ENCODE measurements around the gene GLRA3.
"Not testable (repeated sequence)": the region's sequence is repeated elsewhere in the genome, so short reads cannot be mapped to it uniquely, and the experiment has no call there.

GLRA3 gene

DNA sequence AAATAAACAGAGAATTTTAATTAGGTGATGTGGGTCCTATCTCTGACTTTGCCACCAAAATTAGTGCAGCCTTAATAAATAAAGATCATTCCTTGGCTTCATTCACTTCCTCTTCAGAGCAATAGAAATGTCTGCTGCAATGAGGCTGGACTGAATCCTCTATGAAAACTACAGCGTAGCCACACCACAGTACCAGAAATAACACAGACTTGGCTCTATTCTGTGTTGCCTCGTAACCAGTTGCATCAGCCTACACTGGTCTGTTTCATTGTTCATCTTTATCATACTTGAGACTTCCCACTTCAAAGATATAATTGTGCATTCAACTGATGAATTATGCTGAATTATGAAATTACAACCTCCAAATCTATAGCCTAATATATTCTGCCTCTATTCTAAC lies 15.8 kb downstream of the GLRA3 start:
- no peak for DNase-seq (ENCODE audit: insufficient read length, low spot score)
- no peak for FAIRE-seq

GRCh38 chr4:174810834-174811233 lies 18.2 kb downstream of the GLRA3 start:
- FAIRE-seq (no peak), DNase-seq (ENCODE audit: insufficient read length, low spot score) (no peak)

- no peak for FAIRE-seq
- DNase-seq (ENCODE audit: insufficient read length, low spot score) = no peak
Measured at GRCh38 chr4:174808836-174809235, 20.2 kb downstream of the GLRA3 start.

- FAIRE-seq (no peak), DNase-seq (ENCODE audit: insufficient read length, low spot score) (no peak)
Measured at GRCh38 chr4:174808119-174808518, 20.9 kb downstream of the GLRA3 start.

DNA sequence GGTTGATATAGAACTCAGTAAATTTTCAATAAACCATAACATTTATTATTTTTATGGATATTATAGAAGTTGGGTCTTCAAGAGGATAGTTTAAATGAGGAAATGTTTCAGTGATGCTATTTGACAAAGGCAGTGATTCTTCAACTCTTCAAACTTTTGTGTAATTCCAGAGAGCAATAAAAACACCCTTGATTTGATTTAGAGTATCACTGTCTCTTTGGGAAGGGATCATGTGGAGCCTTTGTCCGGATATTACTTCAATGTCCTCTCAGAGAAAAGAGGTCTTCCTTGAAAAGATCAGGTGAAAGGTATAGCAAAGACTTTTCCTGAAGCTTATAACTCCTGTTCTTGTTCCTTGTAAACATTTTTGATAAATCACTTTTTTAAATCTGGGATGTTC lies 23.3 kb downstream of the GLRA3 start:
- FAIRE-seq (no peak), DNase-seq (ENCODE audit: insufficient read length, low spot score) (no peak)

DNA sequence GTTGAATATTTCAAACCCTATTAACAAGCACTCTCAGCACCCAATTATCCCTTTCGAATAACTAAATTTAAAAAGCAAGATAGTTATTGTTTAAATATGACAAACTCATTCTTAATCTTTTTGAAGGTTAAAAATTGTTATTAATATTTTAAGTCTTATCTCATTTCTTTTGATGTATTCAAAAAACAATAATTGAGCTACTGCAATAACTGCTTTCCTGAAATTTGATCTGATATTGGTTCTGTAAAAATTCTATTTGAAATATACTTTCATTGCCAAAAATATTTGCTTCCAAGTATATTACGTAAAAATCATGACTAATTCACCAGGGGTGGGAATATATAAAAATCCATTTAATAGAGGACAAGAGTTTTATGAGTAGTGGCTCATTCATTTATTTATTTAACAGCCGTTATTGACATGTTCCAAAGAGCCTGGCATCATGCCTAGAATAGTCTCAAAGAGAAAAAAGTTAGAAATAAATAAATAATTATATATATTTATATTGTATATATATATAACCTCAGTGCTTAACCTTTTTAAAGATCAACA lies 34.4 kb downstream of the GLRA3 start:
- DNase-seq (ENCODE audit: insufficient read length, low spot score) (peak; percentile 23), FAIRE-seq (no peak)

GRCh38 chr4:174789657-174790056 lies 39.4 kb downstream of the GLRA3 start:
- DNase-seq (ENCODE audit: insufficient read length, low spot score) (peak; percentile 5), FAIRE-seq (no peak)

- not testable (repeated sequence) for DNase-seq (ENCODE audit: insufficient read length, low spot score); FAIRE-seq
Measured at GRCh38 chr4:174778274-174778986, 50.6 kb downstream of the GLRA3 start.

DNA sequence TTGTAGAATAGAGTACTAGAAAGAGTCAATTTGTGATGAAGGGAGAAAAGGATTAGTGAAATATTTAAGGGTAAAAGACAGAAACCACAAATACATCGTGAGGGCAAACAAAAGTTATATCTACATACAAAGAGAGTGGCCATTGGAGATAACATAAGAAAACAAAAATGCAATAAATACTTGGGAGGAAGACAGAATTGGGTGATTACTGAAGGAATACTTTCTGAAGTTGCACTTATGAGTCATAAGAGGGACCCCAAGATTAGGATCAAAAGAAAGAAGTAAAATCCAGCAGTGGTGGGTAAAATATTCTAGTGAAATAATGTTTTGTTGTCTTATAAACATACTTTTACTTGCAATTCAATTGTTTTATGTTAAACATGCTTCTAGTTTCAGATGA lies 53.7 kb downstream of the GLRA3 start:
- FAIRE-seq (no peak), DNase-seq (ENCODE audit: insufficient read length, low spot score) (no peak)

DNA sequence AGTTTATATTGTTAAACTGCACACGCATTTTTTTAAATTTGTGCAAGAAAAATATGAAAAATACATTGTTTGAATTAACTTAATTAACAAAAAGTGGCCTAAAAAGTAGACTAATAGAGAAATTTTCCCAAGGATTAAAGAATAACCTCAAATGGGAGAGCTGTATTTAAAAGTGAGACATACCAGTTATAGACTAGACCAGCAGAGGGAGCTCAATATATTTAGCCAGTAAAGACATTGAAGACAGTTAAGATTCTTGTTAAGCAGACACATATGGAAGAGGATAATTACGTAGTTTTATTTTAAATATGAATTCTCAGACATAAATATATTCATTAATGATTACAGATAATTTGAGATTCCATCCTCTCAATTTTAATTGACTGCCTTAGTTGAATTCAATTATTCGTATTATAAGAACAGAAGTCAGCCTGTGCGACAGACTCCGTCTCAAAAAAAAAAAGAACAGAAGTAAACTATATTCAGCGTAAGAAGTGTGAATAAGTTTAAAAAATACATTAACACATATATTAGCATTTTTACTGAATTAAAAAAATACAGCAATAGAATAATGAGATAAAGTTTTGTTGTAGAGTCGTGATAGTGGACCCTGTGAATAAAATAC lies 64.8 kb downstream of the GLRA3 start:
- FAIRE-seq = no peak
- DNase-seq (ENCODE audit: insufficient read length, low spot score) = peak; percentile 21

GRCh38 chr4:174763454-174764104 lies 65.5 kb downstream of the GLRA3 start:
- DNase-seq (ENCODE audit: insufficient read length, low spot score) (no peak), FAIRE-seq (no peak)

DNA sequence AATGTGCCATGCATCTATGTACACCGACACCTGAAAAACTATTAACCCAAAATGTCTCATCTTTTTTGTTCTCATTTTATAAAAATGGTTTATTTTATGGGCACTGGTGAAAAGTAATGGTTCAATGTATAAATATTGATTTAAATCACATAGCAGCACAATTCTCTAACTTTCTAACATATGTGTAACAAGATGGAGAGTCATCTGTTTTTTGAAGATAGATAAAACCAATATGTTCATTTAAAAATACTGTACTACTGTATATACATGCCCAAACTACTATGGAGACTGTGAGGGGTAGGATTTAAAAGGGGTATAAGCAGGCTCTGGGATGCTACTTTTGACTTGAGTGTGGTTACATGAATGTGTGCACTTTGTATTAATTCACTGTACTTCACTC lies 67.6 kb downstream of the GLRA3 start:
- no peak for DNase-seq (ENCODE audit: insufficient read length, low spot score)
- no peak for FAIRE-seq

DNA sequence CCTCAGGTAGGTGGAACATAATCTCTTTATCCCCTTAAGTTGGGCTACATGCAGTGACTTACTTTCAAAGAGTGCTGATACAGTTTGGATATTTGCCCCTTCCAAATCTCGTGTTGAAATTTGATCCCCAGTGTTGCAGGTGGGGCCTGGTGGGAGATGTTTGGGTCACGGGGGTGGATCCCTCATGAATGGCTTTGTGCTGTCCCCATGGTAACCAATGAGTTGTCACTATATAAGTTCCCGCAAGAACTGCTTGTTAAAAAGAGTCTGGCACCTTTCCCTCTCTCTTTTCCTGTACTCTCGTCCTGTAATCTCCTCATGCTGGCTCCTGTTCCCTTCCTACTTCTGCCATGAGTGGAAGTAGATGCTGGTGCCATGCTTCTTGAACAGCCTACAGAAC lies 71.3 kb downstream of the GLRA3 start:
- DNase-seq (ENCODE audit: insufficient read length, low spot score) = no peak
- FAIRE-seq = no peak

DNA sequence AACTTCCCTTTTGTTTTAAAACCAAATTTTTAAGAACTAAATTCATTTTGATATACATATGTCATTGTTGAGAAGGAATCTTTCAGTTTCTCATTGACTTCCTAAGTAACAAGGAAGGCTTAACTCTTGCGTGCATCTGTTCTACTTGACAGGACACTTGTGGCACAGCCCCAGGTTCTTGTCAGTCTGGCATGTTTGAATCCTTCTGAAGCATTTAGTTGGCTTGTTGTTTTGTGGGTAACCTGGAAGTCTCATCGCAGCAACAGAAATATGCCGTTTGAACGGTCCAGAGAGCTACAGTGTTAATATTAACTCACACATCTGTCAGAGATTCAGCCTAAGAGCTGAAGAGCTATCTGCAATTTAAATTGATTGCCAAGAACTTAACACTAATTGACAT lies 76.0 kb downstream of the GLRA3 start:
- FAIRE-seq (no peak), DNase-seq (ENCODE audit: insufficient read length, low spot score) (no peak)

- no peak for DNase-seq (ENCODE audit: insufficient read length, low spot score)
- FAIRE-seq = no peak
Measured at GRCh38 chr4:174752026-174752425, 77.0 kb downstream of the GLRA3 start.

- no peak for FAIRE-seq
- DNase-seq (ENCODE audit: insufficient read length, low spot score) = no peak
Measured at GRCh38 chr4:174749091-174749490, 80.0 kb downstream of the GLRA3 start.

- DNase-seq (ENCODE audit: insufficient read length, low spot score) (no peak), FAIRE-seq (no peak)
Measured at GRCh38 chr4:174746710-174747109, 82.3 kb downstream of the GLRA3 start.

GRCh38 chr4:174742561-174742960 lies 86.5 kb downstream of the GLRA3 start:
- FAIRE-seq (no peak), DNase-seq (ENCODE audit: insufficient read length, low spot score) (no peak)

GRCh38 chr4:174739576-174739975 lies 89.5 kb downstream of the GLRA3 start:
- FAIRE-seq = no peak

GRCh38 chr4:174734181-174734580 lies 94.9 kb downstream of the GLRA3 start:
- FAIRE-seq (no peak), DNase-seq (ENCODE audit: insufficient read length, low spot score) (no peak)

More at GRCh38 chr4:174739576-174739975, 89.5 kb downstream of the GLRA3 start:
- no peak for DNase-seq (ENCODE audit: insufficient read length, low spot score)

- no peak for DNase-seq (ENCODE audit: insufficient read length, low spot score)
Measured at GRCh38 chr4:174717828-174718227, 111.2 kb downstream of the GLRA3 start.

More at GRCh38 chr4:174717828-174718227, 111.2 kb downstream of the GLRA3 start:
- no peak for FAIRE-seq

All from HTR-8/SVneo (cell line).